Sigmoid colon (tissue), 3 donors: ENCODE results near the gene KCNAB1.

Experiments
- CTCF ChIP-seq, 4 experiments: fragments of 450-650 bp in 3 of 4; fragments of 200-600 bp in 1 of 4; IDR thresholded peaks; one replicate each; pipeline ENCODE4 v1.5.1; 2016 to 2019; ENCODE audit warnings: antibody characterized with exemption in 4 of 4, mild to moderate bottlenecking in 3 of 4, moderate library complexity in 2 of 4
- POLR2A ChIP-seq, 2 donors: fragments of 450-650 bp; IDR thresholded peaks; one replicate each; pipeline ENCODE4 v1.6.1; 2016; ENCODE audit warnings: antibody characterized with exemption in 2 of 2, mild to moderate bottlenecking in 2 of 2, moderate library complexity in 2 of 2

GRCh38 chr3:156449710-156450574 lies 329.6 kb downstream of the KCNAB1 start:
- TF ChIP-seq CTCF (IDR thresholded peaks at IDR 0.05) (peak in 3 of 4 experiments; percentile 11 to 24 (median 16)), POLR2A (IDR thresholded peaks at IDR 0.05) (no peak)
